AG04450 (cell line): Measurements from ENCODE around the gene SMLR1. TPM values are rescaled to one million over a fixed set of nuclear protein-coding genes. Genes with fewer than 3 reads are reported as not detected.

Experiments
- CTCF ChIA-PET: fragments of 300-600, 350-600 bp; formaldehyde crosslinking; extraction: SDS; loops from one replicate; lab custom pipeline; 2022; ENCODE audit warnings: antibody characterized with exemption, inconsistent platforms; lab: Charles Lee
- POLR2A ChIA-PET: fragments of 350-600 bp; formaldehyde crosslinking; extraction: SDS; loops from one replicate; lab custom pipeline; 2021; ENCODE audit warnings: antibody characterized with exemption, inconsistent platforms; lab: Yijun Ruan, JAX
- DNase-seq: peaks from one replicate; pipeline ENCODE4 v3.0.0-alpha.2; 2011; ENCODE audit warnings: low read depth, low spot score
- H3K27ac ChIP-seq: one replicate; pipeline ENCODE4 v1.5.1; 2012; ENCODE audit warnings: low read depth, low read length, control low read depth
- H3K27me3 ChIP-seq: one replicate; pipeline ENCODE4 v1.6.0; 2012; ENCODE audit warnings: low read length; ENCODE audit not compliant: control insufficient read depth, insufficient read depth
- H3K4me3 ChIP-seq: 2 replicates; pipeline ENCODE4 v1.5.1; 2011; ENCODE audit warnings: mild to moderate bottlenecking, low read depth, low read length, control low read depth
- H3K9me3 ChIP-seq: 2 replicates; pipeline ENCODE4 v1.5.1; 2012; ENCODE audit warnings: low read length; ENCODE audit not compliant: control insufficient read depth, insufficient read depth
- CTCF ChIP-seq: IDR thresholded peaks from 2 replicates; pipeline ENCODE4 v1.5.1; 2011; ENCODE audit warnings: low read depth, low read length, control low read depth, inconsistent platforms
- polyA plus RNA-seq: library from polyadenylated mRNA; depleted of rRNA; stranded (reverse); fragments of >200 nt; gene quantifications from 2 replicates; pipeline ENCODE4 v1.2.3, GENCODE V29; 2011

The SMLR1 gene
- polyA plus RNA-seq, 1 experiment: not detected

- Histone ChIP-seq H3K27me3 (no peaks in the 10 kb centered on the region), H3K4me3 (no peak overlapping the region), H3K27ac (no peak overlapping the region), H3K9me3 (no peaks in the 10 kb centered on the region)
- CTCF ChIA-PET: no interaction called here
- peak; percentile 6 for DNase-seq
- TF ChIP-seq CTCF: no peak
- POLR2A ChIA-PET: no interaction called here
Measured at GRCh38 chr6:130810307-130811030, 16.7 kb upstream of the SMLR1 start.

GRCh38 chr6:130811932-130812331 is 15.3 kb upstream of the SMLR1 start:
- no peaks in the 10 kb centered on the region for H3K9me3 ChIP-seq
- ChIA-PET POLR2A (no interaction called here), CTCF (no interaction called here)
- no peak for TF ChIP-seq CTCF
- no peaks in the 10 kb centered on the region for H3K27me3 ChIP-seq
- no peak overlapping the region for H3K27ac ChIP-seq
- H3K4me3 ChIP-seq: no peak overlapping the region
- DNase-seq: peak; percentile 8

GRCh38 chr6:130814506-130814905 is 12.7 kb upstream of the SMLR1 start:
- no peak for TF ChIP-seq CTCF

DNA sequence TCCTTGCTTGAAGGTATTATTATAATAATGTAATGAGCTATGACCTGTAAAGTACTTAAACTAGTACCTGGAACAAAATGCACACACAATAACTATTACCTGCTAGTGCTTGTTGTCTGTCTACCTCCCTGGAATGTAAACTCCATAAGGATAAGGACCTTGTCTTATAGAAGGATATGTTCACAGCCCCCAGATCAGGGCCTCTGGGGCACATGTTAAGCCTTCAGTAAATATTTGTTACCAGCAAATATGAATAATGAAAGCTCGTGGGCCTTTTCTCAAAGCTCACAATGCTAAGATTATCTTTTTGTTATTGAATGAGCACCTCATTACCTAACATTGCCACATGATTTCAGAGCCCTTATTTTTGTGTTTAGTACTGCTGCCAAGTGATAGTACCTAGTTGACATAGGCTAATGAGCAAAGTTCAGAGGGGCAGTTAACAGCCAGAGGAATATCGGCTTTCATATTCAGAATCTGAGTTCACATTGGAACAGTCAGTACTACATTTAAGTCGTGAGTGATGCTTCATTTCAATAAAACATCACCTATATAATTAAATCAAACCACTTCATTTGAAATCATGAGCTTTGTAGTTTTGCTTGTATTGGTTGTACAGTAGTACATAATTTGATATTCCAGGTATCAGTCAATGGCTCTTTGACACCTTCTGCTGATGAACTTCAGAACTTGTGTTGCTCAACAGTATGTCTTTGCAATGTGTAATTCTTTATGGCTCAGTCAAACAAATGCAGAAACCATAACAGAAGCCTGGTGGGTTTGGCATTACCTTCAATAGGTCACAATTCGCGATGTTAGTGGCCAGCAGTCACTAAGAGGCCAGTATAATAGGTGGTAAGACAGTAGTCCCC is 11.8 kb upstream of the SMLR1 start:
- H3K27me3 ChIP-seq: no peaks in the 10 kb centered on the region
- H3K9me3 ChIP-seq: no peaks in the 10 kb centered on the region
- no peak overlapping the region for H3K27ac ChIP-seq
- H3K4me3 ChIP-seq: no peak overlapping the region
- no peak for DNase-seq
- ChIA-PET POLR2A (no interaction called here), CTCF (no interaction called here)
- no peak for TF ChIP-seq CTCF

More at GRCh38 chr6:130814506-130814905, 12.7 kb upstream of the SMLR1 start:
- Histone ChIP-seq H3K27ac (no peak overlapping the region), H3K4me3 (no peak overlapping the region), H3K9me3 (no peaks in the 10 kb centered on the region), H3K27me3 (no peaks in the 10 kb centered on the region)
- DNase-seq: no peak
- CTCF ChIA-PET: no interaction called here
- POLR2A ChIA-PET: no interaction called here

- H3K9me3 ChIP-seq: no peaks in the 10 kb centered on the region
- H3K27me3 ChIP-seq: no peaks in the 10 kb centered on the region
- no peak for TF ChIP-seq CTCF
- no peak overlapping the region for H3K4me3 ChIP-seq
- POLR2A ChIA-PET: no interaction called here
- H3K27ac ChIP-seq: no peak overlapping the region
- no peak for DNase-seq
- CTCF ChIA-PET: no interaction called here
Measured at GRCh38 chr6:130822736-130823135, 4.5 kb upstream of the SMLR1 start.
